GM12878 (cell line): ENCODE data around the gene PAX7. TPM values are rescaled to one million over a fixed set of nuclear protein-coding genes. Genes with fewer than 3 reads are reported as not detected.

Source experiments
- ATAC-seq: fragments of 200-7000 bp; cut with Tn5 transposase; 3 replicates; pipeline ENCODE4 v1.9.1; 2020; ENCODE audit warnings: mild to moderate bottlenecking, moderate library complexity
- BruUV-seq: library from RNA; stranded (reverse); fragments of 400-500 nt; replicated peaks from 2 replicates; lab custom pipeline; 2021; lab: Mats Ljungman, UMichigan
- CTCF ChIA-PET: fragments of 300-600 bp; sonication (Branson Sonifier 250); formaldehyde crosslinking; extraction: SDS; loops from one replicate; lab custom pipeline; 2021; ENCODE audit warnings: inconsistent platforms; lab: Yijun Ruan, JAX
- POLR2A ChIA-PET: fragments of 350-600 bp; formaldehyde crosslinking; extraction: SDS; loops from one replicate; lab custom pipeline; 2021; ENCODE audit warnings: inconsistent platforms; lab: Charles Lee
- RAD21 ChIA-PET: fragments of 300-600 bp; sonication (Branson Sonifier 250); formaldehyde crosslinking; loops from one replicate; lab custom pipeline; 2023; ENCODE audit warnings: antibody characterized with exemption; ENCODE audit not compliant: unreplicated experiment; lab: Charles Lee
- SMC1A ChIA-PET: fragments of 300-600 bp; sonication (Branson Sonifier 250); formaldehyde crosslinking; loops from one replicate; lab custom pipeline; 2023; ENCODE audit not compliant: unreplicated experiment, uncharacterized antibody; lab: Charles Lee
- DNase-seq: peaks from one replicate; pipeline ENCODE4 v3.0.0-alpha.2; 2011; ENCODE audit warnings: low read depth, low spot score
- FAIRE-seq: peaks from 3 replicates; lab custom pipeline; 2011; peaks lifted over from hg19 to GRCh38; lab: Jason Lieb, UNC
- H2AFZ ChIP-seq: 2 replicates; pipeline ENCODE4 v1.6.0; 2011; ENCODE audit warnings: low read depth, low read length, control low read depth; ENCODE audit not compliant: control insufficient read depth
- H3K27ac ChIP-seq: 2 replicates; pipeline ENCODE4 v1.5.1; 2011; ENCODE audit warnings: control low read depth; ENCODE audit not compliant: control insufficient read depth, insufficient read depth
- H3K27me3 ChIP-seq, 2 experiments: replicated peaks in 1 of 2; 2 replicates each; pipeline versions ENCODE4 v1.6.0 to v1.6.1; 2011; ENCODE audit warnings: low read length in 1 of 2; ENCODE audit not compliant: control insufficient read depth in 2 of 2, insufficient read depth in 2 of 2
- H3K36me3 ChIP-seq, 2 experiments: 2 replicates each; pipeline ENCODE4 v1.5.1; 2011; ENCODE audit warnings: low read length in 1 of 2; ENCODE audit not compliant: control insufficient read depth in 2 of 2, insufficient read depth in 2 of 2
- H3K4me1 ChIP-seq: 2 replicates; pipeline ENCODE4 v1.6.1; 2011; ENCODE audit warnings: mild to moderate bottlenecking, low read length, moderate library complexity, mixed read lengths; ENCODE audit not compliant: control insufficient read depth, insufficient read depth
- H3K4me2 ChIP-seq: 2 replicates; pipeline ENCODE4 v1.6.0; 2011; ENCODE audit warnings: control low read depth; ENCODE audit not compliant: control insufficient read depth, insufficient read depth
- H3K4me3 ChIP-seq: fragments of 200-600 bp; sonication (generic); 2 replicates; pipeline ENCODE4 v1.5.1; 2016
- H3K79me2 ChIP-seq: 2 replicates; pipeline ENCODE4 v1.6.0; 2011; ENCODE audit warnings: low read length; ENCODE audit not compliant: control insufficient read depth, insufficient read depth
- H3K9ac ChIP-seq: 2 replicates; pipeline ENCODE4 v1.8.0; 2011; ENCODE audit warnings: low read length, control low read depth, mixed read lengths; ENCODE audit not compliant: control insufficient read depth, insufficient read depth
- H3K9me3 ChIP-seq: replicated peaks from 3 replicates; pipeline ENCODE4 v1.5.1; 2011; ENCODE audit warnings: mild to moderate bottlenecking, low read length; ENCODE audit not compliant: control insufficient read depth, insufficient read depth
- H4K20me1 ChIP-seq: 2 replicates; pipeline ENCODE4 v1.6.0; 2011; ENCODE audit not compliant: control insufficient read depth, insufficient read depth
- ASH2L ChIP-seq: fragments of 300-600, 200-600 bp; sonication (generic); IDR thresholded peaks from 2 replicates; pipeline ENCODE4 v1.6.1; 2017; ENCODE audit warnings: low read depth, mild to moderate bottlenecking, borderline replicate concordance
- E4F1 ChIP-seq: fragments of 450-650 bp; IDR thresholded peaks from 2 replicates; pipeline ENCODE4 v1.6.1; 2018; ENCODE audit warnings: borderline replicate concordance, mild to moderate bottlenecking; ENCODE audit not compliant: partially characterized antibody
- ETV6 ChIP-seq, 2 experiments: fragments of 450-650 bp in 1 of 2; IDR thresholded peaks in 1 of 2; conservative IDR thresholded peaks in 1 of 2; 2 replicates each; pipeline ENCODE4 v1.6.1; 2014; ENCODE audit warnings: antibody characterized with exemption in 1 of 2, borderline replicate concordance in 1 of 2, low read depth in 1 of 2, mild to moderate bottlenecking in 1 of 2, moderate library complexity in 1 of 2
- GATAD2B ChIP-seq: fragments of 450-650 bp; conservative IDR thresholded peaks from 2 replicates; pipeline ENCODE4 v1.6.1; 2017; ENCODE audit warnings: low read depth, mild to moderate bottlenecking, moderate library complexity
- IKZF2 ChIP-seq, 2 experiments: fragments of 450-650 bp; IDR thresholded peaks; 2 replicates each; pipeline ENCODE4 v1.6.1; 2017; ENCODE audit warnings: mild to moderate bottlenecking in 2 of 2, moderate library complexity in 2 of 2
- NR2F1 ChIP-seq: fragments of 450-650 bp; conservative IDR thresholded peaks from 2 replicates; pipeline ENCODE4 v1.6.1; 2017; ENCODE audit warnings: mild to moderate bottlenecking
- RAD51 ChIP-seq: fragments of 450-650 bp; IDR thresholded peaks from 2 replicates; pipeline ENCODE4 v1.6.1; 2016; ENCODE audit warnings: moderate library complexity, mild to moderate bottlenecking, inconsistent platforms
- RFX5 ChIP-seq: IDR thresholded peaks from 2 replicates; pipeline ENCODE4 v1.6.1; 2011; ENCODE audit warnings: low read depth, low read length, improper control_type of control experiment
- SPI1 ChIP-seq: IDR thresholded peaks from 2 replicates; pipeline ENCODE4 v1.6.1; 2011; ENCODE audit warnings: low read depth, mild to moderate bottlenecking, low read length, moderate library complexity, borderline replicate concordance; ENCODE audit not compliant: insufficient read depth
- TCF7 ChIP-seq: IDR thresholded peaks from 2 replicates; pipeline ENCODE4 v1.6.1; 2014; ENCODE audit warnings: antibody characterized with exemption, borderline replicate concordance
- ZNF207 ChIP-seq: fragments of 450-650 bp; IDR thresholded peaks from 2 replicates; pipeline ENCODE4 v1.6.1; 2014; ENCODE audit warnings: antibody characterized with exemption, mild to moderate bottlenecking, borderline replicate concordance
- ZSCAN29 ChIP-seq: fragments of 450-650 bp; IDR thresholded peaks from 2 replicates; pipeline ENCODE4 v1.6.1; 2017; ENCODE audit warnings: mild to moderate bottlenecking, moderate library complexity
- WGBS: methylation state at CpG from one replicate; pipeline ENCODE4 v1.1.6; 2016; ENCODE audit warnings: low lambda C conversion rate; ENCODE audit not compliant: insufficient replicate concordance, insufficient coverage; ENCODE audit errors: missing lambda C conversion rate; 5-methylcytosine and 5-hydroxymethylcytosine counted together
- in situ Hi-C: fragments of 300-500 bp; cut with MboI; formaldehyde crosslinking; loops from 9 replicates; pipeline ENCODE4 v1.14.3; 2018; ENCODE audit warnings: mixed read lengths
- intact Hi-C: fragments of 100-400 bp; cut with micrococcal nuclease; formaldehyde crosslinking; loops from one replicate; pipeline ENCODE4 v1.14.2; 2022; ENCODE audit not compliant: unreplicated experiment
- polyA plus RNA-seq, 11 experiments: library from polyadenylated mRNA; depleted of rRNA in 4 of 11; unstranded in 6 of 11; stranded (reverse) in 5 of 11; fragments of >200 nt; fragmentation: Nextera tagmentation in 4 of 11; fragmentation: Illumina TruSeq in 1 of 11; extraction: Ambion mirVana in 4 of 11; extraction: Trizol in 1 of 11; gene quantifications; 1 replicate in 1 of 11; 2 replicates in 10 of 11; pipeline versions ENCODE4 v1.2.1 to v1.2.3, GENCODE V29; 2011 to 2016; ENCODE audit warnings: inconsistent platforms in 2 of 11, missing spikeins in 2 of 11, low read depth in 1 of 11
- total RNA-seq, 4 experiments: library from RNA; depleted of rRNA in 3 of 4; stranded (reverse); fragments of >200 nt in 3 of 4; fragmentation: Illumina TruSeq in 1 of 4; extraction: Trizol in 1 of 4; gene quantifications; 2 replicates each; pipeline versions ENCODE4 v1.2.1 to v1.2.3, GENCODE V29; 2013 to 2021
- TF ChIP-seq, protein P1 (sequence below): fragments of 450-650 bp; formaldehyde crosslinking; IDR thresholded peaks from 2 replicates; pipeline ENCODE4 v1.5.0; 2022; ENCODE audit warnings: mild to moderate bottlenecking, missing genetic modification characterization
- TF ChIP-seq, protein P2 (sequence below): IDR thresholded peaks from 2 replicates; pipeline ENCODE4 v1.6.1; 2012; ENCODE audit warnings: low read depth, low read length, improper control_type of control experiment
- TF ChIP-seq, protein P3 (sequence below): fragments of 450-650 bp; IDR thresholded peaks from 2 replicates; pipeline ENCODE4 v1.6.1; 2018; ENCODE audit warnings: mild to moderate bottlenecking, low read depth, moderate library complexity; ENCODE audit not compliant: partially characterized antibody

The PAX7 gene
- total and polyA plus RNA-seq, 10 of the 15 experiments (the other 5 are each of a cell fraction or from before 2014, with no cell fraction given) = not detected

GRCh38 chr1:18786149-18786548 is 155.5 kb downstream of the PAX7 start:
- H3K9me3 ChIP-seq = no peaks in the 10 kb centered on the region
- in situ Hi-C loops = no loop called here
- intact Hi-C loops = no loop called here
- RAD21 ChIA-PET = no interaction called here
- CTCF ChIA-PET = no interaction called here
- H3K79me2 ChIP-seq = no peaks in the 10 kb centered on the region
- SMC1A ChIA-PET = no interaction called here
- DNase-seq (no peak), ATAC-seq (no peak), FAIRE-seq (no peak)
- no peak overlapping the region for H3K4me2 ChIP-seq
- TF ChIP-seq RFX5 (no peak), GATAD2B (no peak), ZSCAN29 (no peak), ZNF207 (no peak), ASH2L (no peak), IKZF2 (IDR thresholded peaks at IDR 0.05) (no peak), E4F1 (no peak), RAD51 (no peak), NR2F1 (no peak), SPI1 (no peak), TCF7 (no peak), ETV6 (conservative IDR thresholded peaks at IDR 0.05 in 1 of 2, IDR thresholded peaks at IDR 0.05 in 1 of 2; ENCODE audit: borderline replicate concordance in 1 of 2, low read depth in 1 of 2) (no peak)
- TF ChIP-seq, protein P1, sequence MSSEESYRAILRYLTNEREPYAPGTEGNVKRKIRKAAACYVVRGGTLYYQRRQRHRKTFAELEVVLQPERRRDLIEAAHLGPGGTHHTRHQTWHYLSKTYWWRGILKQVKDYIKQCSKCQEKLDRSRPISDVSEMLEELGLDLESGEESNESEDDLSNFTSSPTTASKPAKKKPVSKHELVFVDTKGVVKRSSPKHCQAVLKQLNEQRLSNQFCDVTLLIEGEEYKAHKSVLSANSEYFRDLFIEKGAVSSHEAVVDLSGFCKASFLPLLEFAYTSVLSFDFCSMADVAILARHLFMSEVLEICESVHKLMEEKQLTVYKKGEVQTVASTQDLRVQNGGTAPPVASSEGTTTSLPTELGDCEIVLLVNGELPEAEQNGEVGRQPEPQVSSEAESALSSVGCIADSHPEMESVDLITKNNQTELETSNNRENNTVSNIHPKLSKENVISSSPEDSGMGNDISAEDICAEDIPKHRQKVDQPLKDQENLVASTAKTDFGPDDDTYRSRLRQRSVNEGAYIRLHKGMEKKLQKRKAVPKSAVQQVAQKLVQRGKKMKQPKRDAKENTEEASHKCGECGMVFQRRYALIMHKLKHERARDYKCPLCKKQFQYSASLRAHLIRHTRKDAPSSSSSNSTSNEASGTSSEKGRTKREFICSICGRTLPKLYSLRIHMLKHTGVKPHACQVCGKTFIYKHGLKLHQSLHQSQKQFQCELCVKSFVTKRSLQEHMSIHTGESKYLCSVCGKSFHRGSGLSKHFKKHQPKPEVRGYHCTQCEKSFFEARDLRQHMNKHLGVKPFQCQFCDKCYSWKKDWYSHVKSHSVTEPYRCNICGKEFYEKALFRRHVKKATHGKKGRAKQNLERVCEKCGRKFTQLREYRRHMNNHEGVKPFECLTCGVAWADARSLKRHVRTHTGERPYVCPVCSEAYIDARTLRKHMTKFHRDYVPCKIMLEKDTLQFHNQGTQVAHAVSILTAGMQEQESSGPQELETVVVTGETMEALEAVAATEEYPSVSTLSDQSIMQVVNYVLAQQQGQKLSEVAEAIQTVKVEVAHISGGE = no peak
- TF ChIP-seq, protein P2, sequence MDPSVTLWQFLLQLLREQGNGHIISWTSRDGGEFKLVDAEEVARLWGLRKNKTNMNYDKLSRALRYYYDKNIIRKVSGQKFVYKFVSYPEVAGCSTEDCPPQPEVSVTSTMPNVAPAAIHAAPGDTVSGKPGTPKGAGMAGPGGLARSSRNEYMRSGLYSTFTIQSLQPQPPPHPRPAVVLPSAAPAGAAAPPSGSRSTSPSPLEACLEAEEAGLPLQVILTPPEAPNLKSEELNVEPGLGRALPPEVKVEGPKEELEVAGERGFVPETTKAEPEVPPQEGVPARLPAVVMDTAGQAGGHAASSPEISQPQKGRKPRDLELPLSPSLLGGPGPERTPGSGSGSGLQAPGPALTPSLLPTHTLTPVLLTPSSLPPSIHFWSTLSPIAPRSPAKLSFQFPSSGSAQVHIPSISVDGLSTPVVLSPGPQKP = no peak
- TF ChIP-seq, protein P3, sequence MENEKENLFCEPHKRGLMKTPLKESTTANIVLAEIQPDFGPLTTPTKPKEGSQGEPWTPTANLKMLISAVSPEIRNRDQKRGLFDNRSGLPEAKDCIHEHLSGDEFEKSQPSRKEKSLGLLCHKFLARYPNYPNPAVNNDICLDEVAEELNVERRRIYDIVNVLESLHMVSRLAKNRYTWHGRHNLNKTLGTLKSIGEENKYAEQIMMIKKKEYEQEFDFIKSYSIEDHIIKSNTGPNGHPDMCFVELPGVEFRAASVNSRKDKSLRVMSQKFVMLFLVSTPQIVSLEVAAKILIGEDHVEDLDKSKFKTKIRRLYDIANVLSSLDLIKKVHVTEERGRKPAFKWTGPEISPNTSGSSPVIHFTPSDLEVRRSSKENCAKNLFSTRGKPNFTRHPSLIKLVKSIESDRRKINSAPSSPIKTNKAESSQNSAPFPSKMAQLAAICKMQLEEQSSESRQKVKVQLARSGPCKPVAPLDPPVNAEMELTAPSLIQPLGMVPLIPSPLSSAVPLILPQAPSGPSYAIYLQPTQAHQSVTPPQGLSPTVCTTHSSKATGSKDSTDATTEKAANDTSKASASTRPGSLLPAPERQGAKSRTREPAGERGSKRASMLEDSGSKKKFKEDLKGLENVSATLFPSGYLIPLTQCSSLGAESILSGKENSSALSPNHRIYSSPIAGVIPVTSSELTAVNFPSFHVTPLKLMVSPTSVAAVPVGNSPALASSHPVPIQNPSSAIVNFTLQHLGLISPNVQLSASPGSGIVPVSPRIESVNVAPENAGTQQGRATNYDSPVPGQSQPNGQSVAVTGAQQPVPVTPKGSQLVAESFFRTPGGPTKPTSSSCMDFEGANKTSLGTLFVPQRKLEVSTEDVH = no peak
- no peak overlapping the region for H2AFZ ChIP-seq
- POLR2A ChIA-PET = no interaction called here
- no peak overlapping the region for H3K4me3 ChIP-seq
- no peaks in the 10 kb centered on the region for H3K4me1 ChIP-seq
- no peaks in the 10 kb centered on the region for H4K20me1 ChIP-seq
- H3K27ac ChIP-seq = no peak overlapping the region
- BruUV-seq = no TSS peak
- H3K27me3 ChIP-seq = no peaks in the 10 kb centered on the region; a peak in 1 of 4 replicates
- H3K36me3 ChIP-seq = no peaks in the 10 kb centered on the region
- no peak overlapping the region for H3K9ac ChIP-seq
- WGBS = 48% methylated on average over 3 of the region's 3 CpGs
